Measurements from ENCODE around the gene DTX3L. TPM values are rescaled to one million over a fixed set of nuclear protein-coding genes. Genes with fewer than 3 reads are reported as not detected.

Gene DTX3L
- total and polyA plus RNA-seq, 2 experiments from 2014 or later, result 1.8 to 6.8 TPM

DNA sequence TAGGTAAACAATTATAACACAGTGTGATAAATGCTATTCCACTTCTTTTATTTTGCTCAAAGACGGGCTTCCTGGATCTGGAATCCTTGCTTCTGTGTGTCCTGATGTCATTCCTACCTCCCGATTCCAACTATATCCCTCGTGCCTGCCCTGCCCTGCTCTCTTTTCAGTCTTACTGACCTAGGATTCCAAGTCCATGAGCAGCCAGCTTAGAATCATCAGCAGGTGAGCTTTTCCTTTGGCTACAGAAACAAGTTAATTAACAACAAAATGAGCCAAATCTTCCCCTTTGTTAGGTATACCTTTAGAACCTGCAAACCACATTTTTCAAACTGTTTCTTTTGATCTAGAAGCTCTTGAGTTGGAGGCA, 27.5 kb upstream of the DTX3L start:
- no peaks in the 10 kb centered on the region for H3K27me3 ChIP-seq (ENCODE audit: insufficient read depth)
- Mint-ChIP-seq H3K27ac (peak overlapping the region; percentile 55; the same call in 1 of the 2 replicates), H3K4me3 (peak overlapping the region; percentile 4), H3K9me3 (no peaks in the 10 kb centered on the region), H3K27me3 (ENCODE audit: insufficient read depth, low read depth, poor library complexity) (peaks cover 10% of the 10 kb centered on the region), H3K36me3 (ENCODE audit: low read depth) (no peaks in the 10 kb centered on the region), H3K4me1 (peaks cover 29% of the 10 kb centered on the region)
- peaks cover 19% of the 10 kb centered on the region for H3K4me1 ChIP-seq (ENCODE audit: insufficient read depth)
- H3K9me2 ChIP-seq (ENCODE audit: insufficient read depth), result no peaks in the 10 kb centered on the region
- peak overlapping the region; percentile 3; the same call in 1 of the 2 replicates for H3K4me3 ChIP-seq
- H2AFZ ChIP-seq, result no peak overlapping the region
- no peaks in the 10 kb centered on the region for H3K79me2 ChIP-seq (replicated peaks; ENCODE audit: insufficient read depth)
- H3K27ac ChIP-seq (ENCODE audit: low read depth), result peak overlapping the region; percentile 30
- ATAC-seq (peak; percentile 92), DNase-seq (ENCODE audit: low spot score) (peak; percentile 74)
- TF ChIP-seq EZH2 (IDR thresholded peaks at IDR 0.05; ENCODE audit: low read depth, unreplicated experiment) (no peak), ZNF114 (CRISPR knock-in tag; IDR thresholded peaks at IDR 0.05) (no peak), CREB1 (CRISPR knock-in tag; IDR thresholded peaks at IDR 0.05; ENCODE audit: low read depth) (no peak), NANOG (IDR thresholded peaks at IDR 0.05; ENCODE audit: borderline replicate concordance) (0 out of 2 replicates have a peak, but pooled peaks have one; percentile 53), EZH2phosphoT487 (IDR thresholded peaks at IDR 0.05; ENCODE audit: unreplicated experiment) (no peak), STAT1 (IDR thresholded peaks at IDR 0.05; ENCODE audit: unreplicated experiment) (no peak)
- TF ChIP-seq, protein P1, sequence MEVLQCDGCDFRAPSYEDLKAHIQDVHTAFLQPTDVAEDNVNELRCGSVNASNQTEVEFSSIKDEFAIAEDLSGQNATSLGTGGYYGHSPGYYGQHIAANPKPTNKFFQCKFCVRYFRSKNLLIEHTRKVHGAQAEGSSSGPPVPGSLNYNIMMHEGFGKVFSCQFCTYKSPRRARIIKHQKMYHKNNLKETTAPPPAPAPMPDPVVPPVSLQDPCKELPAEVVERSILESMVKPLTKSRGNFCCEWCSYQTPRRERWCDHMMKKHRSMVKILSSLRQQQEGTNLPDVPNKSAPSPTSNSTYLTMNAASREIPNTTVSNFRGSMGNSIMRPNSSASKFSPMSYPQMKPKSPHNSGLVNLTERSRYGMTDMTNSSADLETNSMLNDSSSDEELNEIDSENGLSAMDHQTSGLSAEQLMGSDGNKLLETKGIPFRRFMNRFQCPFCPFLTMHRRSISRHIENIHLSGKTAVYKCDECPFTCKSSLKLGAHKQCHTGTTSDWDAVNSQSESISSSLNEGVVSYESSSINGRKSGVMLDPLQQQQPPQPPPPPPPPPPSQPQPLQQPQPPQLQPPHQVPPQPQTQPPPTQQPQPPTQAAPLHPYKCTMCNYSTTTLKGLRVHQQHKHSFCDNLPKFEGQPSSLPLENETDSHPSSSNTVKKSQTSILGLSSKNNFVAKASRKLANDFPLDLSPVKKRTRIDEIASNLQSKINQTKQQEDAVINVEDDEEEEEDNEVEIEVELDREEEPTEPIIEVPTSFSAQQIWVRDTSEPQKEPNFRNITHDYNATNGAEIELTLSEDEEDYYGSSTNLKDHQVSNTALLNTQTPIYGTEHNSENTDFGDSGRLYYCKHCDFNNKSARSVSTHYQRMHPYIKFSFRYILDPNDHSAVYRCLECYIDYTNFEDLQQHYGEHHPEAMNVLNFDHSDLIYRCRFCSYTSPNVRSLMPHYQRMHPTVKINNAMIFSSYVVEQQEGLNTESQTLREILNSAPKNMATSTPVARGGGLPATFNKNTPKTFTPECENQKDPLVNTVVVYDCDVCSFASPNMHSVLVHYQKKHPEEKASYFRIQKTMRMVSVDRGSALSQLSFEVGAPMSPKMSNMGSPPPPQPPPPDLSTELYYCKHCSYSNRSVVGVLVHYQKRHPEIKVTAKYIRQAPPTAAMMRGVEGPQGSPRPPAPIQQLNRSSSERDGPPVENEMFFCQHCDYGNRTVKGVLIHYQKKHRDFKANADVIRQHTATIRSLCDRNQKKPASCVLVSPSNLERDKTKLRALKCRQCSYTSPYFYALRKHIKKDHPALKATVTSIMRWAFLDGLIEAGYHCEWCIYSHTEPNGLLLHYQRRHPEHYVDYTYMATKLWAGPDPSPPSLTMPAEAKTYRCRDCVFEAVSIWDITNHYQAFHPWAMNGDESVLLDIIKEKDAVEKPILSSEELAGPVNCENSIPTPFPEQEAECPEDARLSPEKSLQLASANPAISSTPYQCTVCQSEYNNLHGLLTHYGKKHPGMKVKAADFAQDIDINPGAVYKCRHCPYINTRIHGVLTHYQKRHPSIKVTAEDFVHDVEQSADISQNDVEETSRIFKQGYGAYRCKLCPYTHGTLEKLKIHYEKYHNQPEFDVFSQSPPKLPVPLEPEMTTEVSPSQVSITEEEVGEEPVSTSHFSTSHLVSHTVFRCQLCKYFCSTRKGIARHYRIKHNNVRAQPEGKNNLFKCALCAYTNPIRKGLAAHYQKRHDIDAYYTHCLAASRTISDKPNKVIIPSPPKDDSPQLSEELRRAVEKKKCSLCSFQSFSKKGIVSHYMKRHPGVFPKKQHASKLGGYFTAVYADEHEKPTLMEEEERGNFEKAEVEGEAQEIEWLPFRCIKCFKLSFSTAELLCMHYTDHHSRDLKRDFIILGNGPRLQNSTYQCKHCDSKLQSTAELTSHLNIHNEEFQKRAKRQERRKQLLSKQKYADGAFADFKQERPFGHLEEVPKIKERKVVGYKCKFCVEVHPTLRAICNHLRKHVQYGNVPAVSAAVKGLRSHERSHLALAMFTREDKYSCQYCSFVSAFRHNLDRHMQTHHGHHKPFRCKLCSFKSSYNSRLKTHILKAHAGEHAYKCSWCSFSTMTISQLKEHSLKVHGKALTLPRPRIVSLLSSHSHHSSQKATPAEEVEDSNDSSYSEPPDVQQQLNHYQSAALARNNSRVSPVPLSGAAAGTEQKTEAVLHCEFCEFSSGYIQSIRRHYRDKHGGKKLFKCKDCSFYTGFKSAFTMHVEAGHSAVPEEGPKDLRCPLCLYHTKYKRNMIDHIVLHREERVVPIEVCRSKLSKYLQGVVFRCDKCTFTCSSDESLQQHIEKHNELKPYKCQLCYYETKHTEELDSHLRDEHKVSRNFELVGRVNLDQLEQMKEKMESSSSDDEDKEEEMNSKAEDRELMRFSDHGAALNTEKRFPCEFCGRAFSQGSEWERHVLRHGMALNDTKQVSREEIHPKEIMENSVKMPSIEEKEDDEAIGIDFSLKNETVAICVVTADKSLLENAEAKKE (CRISPR knock-in tag; IDR thresholded peaks at IDR 0.05), result no peak
- peak overlapping the region; percentile 35 for H3K4me2 ChIP-seq
- no peaks in the 10 kb centered on the region for H4K20me1 ChIP-seq (replicated peaks; ENCODE audit: insufficient read depth)
- no peaks in the 10 kb centered on the region for H3K36me3 ChIP-seq (ENCODE audit: insufficient read depth)
- no peaks in the 10 kb centered on the region for H3F3A ChIP-seq (replicated peaks; ENCODE audit: low read depth)
